H1 (cell line): ENCODE results near the gene BRI3BP. TPM values are rescaled to one million over a fixed set of nuclear protein-coding genes. Genes with fewer than 3 reads are reported as not detected.

ENCODE experiments used
- CTCF ChIA-PET: fragments of 300-600 bp; sonication (Branson Sonifier 250); formaldehyde crosslinking; loops from one replicate; lab custom pipeline; 2021; ENCODE audit not compliant: partially characterized antibody; lab: Charles Lee
- POLR2A ChIA-PET: fragments of 300-600 bp; sonication (Branson Sonifier 250); formaldehyde crosslinking; loops from one replicate; lab custom pipeline; 2021; ENCODE audit warnings: inconsistent platforms; ENCODE audit not compliant: partially characterized antibody; lab: Charles Lee
- DNase-seq, 2 experiments: peaks; one replicate each; pipeline versions ENCODE4 v3.0.0 to v3.0.0-alpha.2; 2010 to 2022; ENCODE audit warnings: low spot score in 2 of 2, low read depth in 1 of 2, mixed read lengths in 1 of 2
- FAIRE-seq: peaks from 2 replicates; lab custom pipeline; 2011; peaks lifted over from hg19 to GRCh38; lab: Jason Lieb, UNC
- H2AFZ ChIP-seq: 2 replicates; pipeline ENCODE4 v1.8.1; 2012; ENCODE audit warnings: low read length, inconsistent platforms
- H2AK5ac ChIP-seq: 2 replicates; pipeline ENCODE4 v1.6.1; 2013; ENCODE audit warnings: low read depth, low read length
- H2BK120ac ChIP-seq: replicated peaks from 2 replicates; pipeline ENCODE3; 2013; ENCODE audit warnings: low read depth, low read length, inconsistent platforms
- H2BK12ac ChIP-seq: 2 replicates; pipeline ENCODE4 v1.6.1; 2013; ENCODE audit warnings: low read depth, low read length
- H2BK15ac ChIP-seq: 2 replicates; pipeline ENCODE4 v1.6.1; 2013; ENCODE audit warnings: low read length
- H2BK20ac ChIP-seq: 2 replicates; pipeline ENCODE4 v1.6.1; 2013; ENCODE audit warnings: low read length
- H2BK5ac ChIP-seq: 2 replicates; pipeline ENCODE4 v1.6.1; 2013; ENCODE audit warnings: low read depth, low read length
- H3K14ac ChIP-seq: 2 replicates; pipeline ENCODE4 v1.6.1; 2013; ENCODE audit warnings: inconsistent platforms; ENCODE audit not compliant: insufficient read length
- H3K18ac ChIP-seq: 2 replicates; pipeline ENCODE4 v1.6.1; 2013; ENCODE audit warnings: low read length; ENCODE audit errors: extremely low read depth
- H3K23ac ChIP-seq: 2 replicates; pipeline ENCODE4 v1.6.1; 2013; ENCODE audit warnings: inconsistent platforms; ENCODE audit not compliant: insufficient read length
- H3K23me2 ChIP-seq: 2 replicates; pipeline ENCODE4 v1.6.1; 2013; ENCODE audit warnings: low read depth, low read length
- H3K27ac ChIP-seq: 2 replicates; pipeline ENCODE4 v1.6.1; 2011; ENCODE audit warnings: low read depth, low read length, inconsistent platforms
- H3K27me3 ChIP-seq, 4 experiments: replicated peaks in 1 of 4; 1 replicate in 1 of 4; 2 replicates in 3 of 4; pipeline versions ENCODE4 v1.6.1 to v1.8.1; 2011 to 2013; ENCODE audit warnings: low read length in 3 of 4, mild to moderate bottlenecking in 3 of 4, inconsistent platforms in 2 of 4, mixed read lengths in 2 of 4, moderate library complexity in 1 of 4; ENCODE audit not compliant: control insufficient read depth in 3 of 4, insufficient read depth in 3 of 4; ENCODE audit errors: extremely low read depth in 1 of 4
- H3K36me3 ChIP-seq, 4 experiments: 2 replicates each; pipeline versions ENCODE4 v1.6.1 to v1.8.1; 2011 to 2013; ENCODE audit warnings: mild to moderate bottlenecking in 4 of 4, low read length in 3 of 4, moderate library complexity in 2 of 4, control low read depth in 1 of 4, inconsistent platforms in 1 of 4; ENCODE audit not compliant: insufficient read depth in 4 of 4, control insufficient read depth in 2 of 4
- H3K4ac ChIP-seq: replicated peaks from 2 replicates; pipeline ENCODE3; 2013; ENCODE audit warnings: low read length, low read depth, mixed read lengths, inconsistent platforms; ENCODE audit not compliant: insufficient read length
- H3K4me1 ChIP-seq, 4 experiments: replicated peaks in 1 of 4; 1 replicate in 1 of 4; 2 replicates in 3 of 4; pipeline versions ENCODE4 v1.6.1 to v1.8.1; 2011 to 2013; ENCODE audit warnings: low read length in 3 of 4, inconsistent platforms in 2 of 4, mixed read lengths in 1 of 4; ENCODE audit not compliant: insufficient read depth in 4 of 4, control insufficient read depth in 3 of 4
- H3K4me2 ChIP-seq, 2 experiments: 2 replicates each; pipeline versions ENCODE4 v1.6.1 to v1.8.1; 2011 to 2013; ENCODE audit warnings: low read depth in 2 of 2, low read length in 2 of 2, control low read depth in 1 of 2, inconsistent platforms in 1 of 2, mild to moderate bottlenecking in 1 of 2; ENCODE audit not compliant: insufficient read depth in 1 of 2
- H3K4me3 ChIP-seq, 4 experiments: fragments of 200-600, 300-600 bp in 1 of 4; sonication (generic), shearing (Covaris generic), sonication (Bioruptor Twin) in 1 of 4; 2 replicates each; pipeline versions ENCODE4 v1.5.1 to v1.8.1; 2011 to 2016; ENCODE audit warnings: low read length in 4 of 4, low read depth in 3 of 4, control low read depth in 2 of 4, inconsistent platforms in 2 of 4, mild to moderate bottlenecking in 2 of 4, mixed read lengths in 1 of 4, moderate library complexity in 1 of 4; ENCODE audit not compliant: insufficient read depth in 2 of 4; ENCODE audit errors: extremely low read depth in 1 of 4
- H3K56ac ChIP-seq: replicated peaks from 2 replicates; pipeline ENCODE3; 2013; ENCODE audit warnings: low read depth, mild to moderate bottlenecking, mixed read lengths, low read length, inconsistent platforms; ENCODE audit not compliant: insufficient read length
- H3K79me1 ChIP-seq: 2 replicates; pipeline ENCODE4 v1.6.1; 2013; ENCODE audit warnings: low read depth, low read length, control low read depth
- H3K79me2 ChIP-seq, 2 experiments: 2 replicates each; pipeline versions ENCODE4 v1.6.1 to v1.8.1; 2012 to 2013; ENCODE audit warnings: low read length in 2 of 2, mild to moderate bottlenecking in 2 of 2, inconsistent platforms in 1 of 2; ENCODE audit not compliant: insufficient read depth in 2 of 2, control insufficient read depth in 1 of 2
- H3K9ac ChIP-seq, 4 experiments: replicated peaks in 1 of 4; 1 replicate in 1 of 4; 2 replicates in 3 of 4; pipeline versions ENCODE4 v1.6.1 to v1.8.1; 2011 to 2013; ENCODE audit warnings: low read depth in 3 of 4, low read length in 3 of 4, control low read depth in 2 of 4, mild to moderate bottlenecking in 2 of 4, moderate library complexity in 2 of 4, inconsistent platforms in 1 of 4; ENCODE audit errors: extremely low read depth in 1 of 4
- H3K9me3 ChIP-seq, 2 experiments: 2 replicates each; pipeline versions ENCODE4 v1.6.1 to v1.8.1; 2012 to 2013; ENCODE audit warnings: mild to moderate bottlenecking in 2 of 2, moderate library complexity in 2 of 2, control low read depth in 1 of 2, inconsistent platforms in 1 of 2, low read depth in 1 of 2, low read length in 1 of 2, mixed read lengths in 1 of 2; ENCODE audit not compliant: insufficient read depth in 2 of 2
- H4K20me1 ChIP-seq, 2 experiments: replicated peaks in 1 of 2; 2 replicates each; pipeline versions ENCODE3 to v1.8.1; 2011 to 2013; ENCODE audit warnings: inconsistent platforms in 2 of 2, low read length in 2 of 2, mild to moderate bottlenecking in 1 of 2; ENCODE audit not compliant: insufficient read depth in 2 of 2, control insufficient read depth in 1 of 2
- H4K5ac ChIP-seq: 2 replicates; pipeline ENCODE4 v1.6.1; 2013; ENCODE audit warnings: low read length, low read depth, mixed read lengths, inconsistent platforms; ENCODE audit not compliant: insufficient read length
- H4K8ac ChIP-seq: 2 replicates; pipeline ENCODE4 v1.8.0; 2013; ENCODE audit warnings: mild to moderate bottlenecking, moderate library complexity, low read length, inconsistent platforms; ENCODE audit not compliant: insufficient read depth; ENCODE audit errors: extremely low read depth
- H4K91ac ChIP-seq: replicated peaks from 2 replicates; pipeline ENCODE3; 2013; ENCODE audit warnings: low read length, mixed read lengths, inconsistent platforms; ENCODE audit not compliant: insufficient read length
- BCL11A ChIP-seq, 2 experiments: IDR thresholded peaks; one replicate each; pipeline ENCODE4 v1.6.1; 2011; ENCODE audit warnings: low read depth in 2 of 2, low read length in 2 of 2, mild to moderate bottlenecking in 2 of 2
- CBX5 ChIP-seq: fragments of 300-800, 300-1000 bp; sonication (generic); IDR thresholded peaks from 2 replicates; pipeline ENCODE4 v1.7.1; 2016; ENCODE audit warnings: antibody characterized with exemption, low read length, low read depth
- E2F6 ChIP-seq: IDR thresholded peaks from 2 replicates; pipeline ENCODE4 v1.6.1; 2012; ENCODE audit warnings: inconsistent platforms
- GABPA ChIP-seq: IDR thresholded peaks from 2 replicates; pipeline ENCODE4 v1.6.1; 2011; ENCODE audit warnings: mild to moderate bottlenecking, low read length, moderate library complexity, borderline replicate concordance; ENCODE audit not compliant: insufficient read depth
- MAFK ChIP-seq: IDR thresholded peaks from 2 replicates; pipeline ENCODE4 v1.6.1; 2012; ENCODE audit warnings: low read depth, mild to moderate bottlenecking, improper control_type of control experiment, low read length
- SIN3A ChIP-seq, 2 experiments: IDR thresholded peaks in 1 of 2; conservative IDR thresholded peaks in 1 of 2; 2 replicates each; pipeline ENCODE4 v1.6.1; 2011 to 2012; ENCODE audit warnings: low read length in 2 of 2, improper control_type of control experiment in 1 of 2, low read depth in 1 of 2, mild to moderate bottlenecking in 1 of 2
- SP4 ChIP-seq: IDR thresholded peaks from 2 replicates; pipeline ENCODE4 v1.6.1; 2012; ENCODE audit warnings: low read length, inconsistent platforms
- TAF7 ChIP-seq: optimal IDR thresholded peaks from 2 replicates; pipeline ENCODE3; 2011; ENCODE audit warnings: low read depth, mild to moderate bottlenecking, inconsistent platforms, low read length, moderate library complexity, borderline replicate concordance
- TBP ChIP-seq: IDR thresholded peaks from 2 replicates; pipeline ENCODE4 v1.6.1; 2011; ENCODE audit warnings: low read depth, low read length, improper control_type of control experiment
- TCF12 ChIP-seq: IDR thresholded peaks from 2 replicates; pipeline ENCODE4 v1.6.1; 2011; ENCODE audit warnings: low read depth, mild to moderate bottlenecking, low read length
- TEAD4 ChIP-seq: IDR thresholded peaks from 2 replicates; pipeline ENCODE4 v1.6.1; 2012; ENCODE audit warnings: low read depth, low read length, inconsistent platforms, mixed read lengths
- WGBS, 2 experiments: shearing (Covaris generic) in 1 of 2; methylation state at CpG; one replicate each; pipeline versions ENCODE4 v1.1.6 to v1.1.7; 2013 to 2015; ENCODE audit warnings: low lambda C conversion rate in 2 of 2, mixed read lengths in 2 of 2, inconsistent platforms in 1 of 2, low coverage in 1 of 2, missing lambda C conversion rate in 1 of 2; ENCODE audit not compliant: insufficient replicate concordance in 2 of 2, insufficient coverage in 1 of 2, insufficient read length in 1 of 2; ENCODE audit errors: extremely low coverage in 1 of 2, missing lambda C conversion rate in 1 of 2; 5-methylcytosine and 5-hydroxymethylcytosine counted together
- polyA plus RNA-seq, 7 experiments: library from polyadenylated mRNA; depleted of rRNA in 3 of 7; stranded (reverse) in 5 of 7; unstranded in 2 of 7; fragments of >200 nt in 5 of 7; fragments of 200-250 nt in 2 of 7; gene quantifications; 1 replicate in 5 of 7; 2 replicates in 1 of 7; 4 replicates in 1 of 7; pipeline versions ENCODE4 v1.2.1 to v1.2.3, GENCODE V29; 2011 to 2013; ENCODE audit warnings: missing spikeins in 2 of 7, mixed read lengths in 2 of 7
- total RNA-seq: library from RNA; stranded (reverse); fragmentation: NEBNext Ultra II Directional; extraction: Animal tissue kit (Norgen Biotek cat#: 25700); gene quantifications from 2 replicates; pipeline ENCODE4 v1.2.1, GENCODE V29; 2021

BRI3BP gene
- total and polyA plus RNA-seq, 2 of the 8 experiments (the other 6 are each of a cell fraction or from before 2014, with no cell fraction given), result 5.4 to 14.2 TPM

DNA sequence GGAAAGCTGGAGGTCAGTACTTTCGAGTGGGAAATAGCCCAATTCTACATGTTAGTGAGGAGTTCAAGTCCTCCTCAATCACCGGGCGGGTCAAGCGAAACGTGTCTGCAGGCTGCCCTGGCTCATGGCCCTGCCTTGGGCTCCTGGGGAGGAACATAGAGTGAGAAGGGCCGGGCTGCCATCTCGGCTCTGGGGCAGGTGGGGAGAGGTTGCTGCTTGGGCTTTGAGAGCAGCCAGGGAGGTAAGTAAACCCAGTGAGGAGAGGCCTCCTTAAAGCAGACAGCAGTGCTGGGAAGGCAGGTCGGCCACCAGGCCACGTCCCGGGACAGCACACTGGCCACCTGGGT, 47.0 kb upstream of the BRI3BP start:
- Histone ChIP-seq H3K56ac (no peak overlapping the region), H3K4ac (no peak overlapping the region)
- CTCF ChIA-PET, result no interaction called here
- TF ChIP-seq GABPA (no peak), TEAD4 (no peak), SP4 (no peak), TCF12 (no peak), CBX5 (no peak), TBP (no peak), BCL11A (IDR thresholded peaks at IDR 0.05; ENCODE audit: low read depth in 2 of 2, low read length in 2 of 2) (no peak), E2F6 (no peak), TAF7 (no peak), SIN3A (conservative IDR thresholded peaks at IDR 0.05 in 1 of 2, IDR thresholded peaks at IDR 0.05 in 1 of 2; ENCODE audit: low read depth in 1 of 2, low read length in 2 of 2) (no peak), MAFK (no peak)

More for the DNA sequence above, 47.0 kb upstream of the BRI3BP start:
- Histone ChIP-seq H3K4me1 (no peaks in the 10 kb centered on the region), H3K79me1 (no peaks in the 10 kb centered on the region; the same call in 1 of the 2 replicates), H2AK5ac (no peak overlapping the region), H2BK120ac (no peak overlapping the region), H2BK15ac (no peak overlapping the region), H3K27me3 (no peaks in the 10 kb centered on the region), H3K4me3 (no peak overlapping the region), H3K9me3 (no peaks in the 10 kb centered on the region), H3K14ac (no peak overlapping the region), H4K5ac (no peak overlapping the region), H4K20me1 (peaks cover 0 to 3% of the 10 kb centered on the region in 2 experiments), H3K23me2 (no peaks in the 10 kb centered on the region), H3K23ac (no peak overlapping the region), H2BK20ac (no peak overlapping the region), H2AFZ (no peak overlapping the region), H3K9ac (no peak overlapping the region), H4K8ac (no peak overlapping the region), H3K4me2 (no peak overlapping the region), H2BK12ac (no peak overlapping the region), H4K91ac (no peak overlapping the region), H2BK5ac (no peak overlapping the region), H3K36me3 (peaks cover 14 to 28% (median 24%) of the 10 kb centered on the region in 4 experiments), H3K18ac (no peak overlapping the region), H3K79me2 (no peaks in the 10 kb centered on the region), H3K27ac (no peak overlapping the region)
- POLR2A ChIA-PET, result interaction anchor here (1.1 to 2.4 kb wide), 3 partner anchors 16 to 23 kb away, joined by 3 to 6 read pairs (median 5); no protein-coding TSS in a partner anchor
- no peak for DNase-seq
- FAIRE-seq, result no peak
- WGBS, 2 experiments, result 86% methylated on average over 10 of the region's 10 CpGs; no CpG with 5 or more reads in 1 of the 2 experiments
